DMS53 treated with DMSO at 0.1 percent for 48 hours (cell line): ENCODE measurements around the gene ARL2.
"Not testable (repeated sequence)": the region's sequence is repeated elsewhere in the genome, so short reads cannot be mapped to it uniquely, and the experiment has no call there.

Experiments
- DNase-seq: peaks from one replicate; lab custom pipeline; 2025; ENCODE audit not compliant: unreplicated experiment; lab: John Stamatoyannopoulos, UW

Gene ARL2

GRCh38 chr11:65003968-65004367 lies 10.0 kb upstream of the ARL2 start:
- DNase-seq = not testable (repeated sequence)

- DNase-seq = no peak
Observed at GRCh38 chr11:65008016-65008415, 5.9 kb upstream of the ARL2 start.

- no peak for DNase-seq
Observed at GRCh38 chr11:65008873-65009272, 5.1 kb upstream of the ARL2 start.

- DNase-seq = peak; percentile 85
Observed at GRCh38 chr11:65013130-65013887, 651 bp upstream of the ARL2 start.

GRCh38 chr11:65014726-65015227 lies 817 bp downstream of the ARL2 start:
- no peak for DNase-seq

GRCh38 chr11:65016705-65017104 lies 2.7 kb downstream of the ARL2 start:
- DNase-seq = no peak

- no peak for DNase-seq
Observed at GRCh38 chr11:65017937-65018336, 4.0 kb downstream of the ARL2 start.

- DNase-seq = no peak
Observed at GRCh38 chr11:65019824-65020223, 5.9 kb downstream of the ARL2 start.

GRCh38 chr11:65021003-65021402 lies 7.0 kb downstream of the ARL2 start:
- DNase-seq = no peak

GRCh38 chr11:65021509-65021908 lies 7.5 kb downstream of the ARL2 start:
- DNase-seq = no peak

- DNase-seq = not testable (repeated sequence)
Observed at GRCh38 chr11:65023502-65023901, 9.5 kb downstream of the ARL2 start.

GRCh38 chr11:65026810-65027209 lies 12.8 kb downstream of the ARL2 start:
- peak; percentile 56 for DNase-seq

- peak; percentile 95 for DNase-seq
Observed at GRCh38 chr11:65027213-65028067, 13.5 kb downstream of the ARL2 start, which contains the start of gene SNX15. TSS of gene SNX15 (plus strand) at chr11:65027439. CDS start at chr11:65027538, 99 bp downstream.

GRCh38 chr11:65032216-65032615 lies 18.3 kb downstream of the ARL2 start:
- DNase-seq = no peak

GRCh38 chr11:65034423-65034822 lies 20.5 kb downstream of the ARL2 start:
- DNase-seq = no peak

- DNase-seq = no peak
Observed at GRCh38 chr11:65035579-65035978, 21.6 kb downstream of the ARL2 start.

- no peak for DNase-seq
Observed at GRCh38 chr11:65036931-65037330, 23.0 kb downstream of the ARL2 start.

- no peak for DNase-seq
Observed at GRCh38 chr11:65040520-65040846, 26.5 kb downstream of the ARL2 start.

- DNase-seq = peak; percentile 92
Observed at GRCh38 chr11:65040847-65041622, 27.1 kb downstream of the ARL2 start, which contains the start of gene SAC3D1. TSS of gene SAC3D1 (plus strand) at chr11:65041210. CDS start at chr11:65041293, 83 bp downstream.

- DNase-seq = no peak
Observed at GRCh38 chr11:65042891-65043290, 28.9 kb downstream of the ARL2 start.

- DNase-seq = no peak
Observed at GRCh38 chr11:65043881-65044501, 30.0 kb downstream of the ARL2 start.
